AG09319 (cell line): ENCODE results near the gene FUOM.

ENCODE experiments used
- DNase-seq: peaks from one replicate; pipeline ENCODE4 v3.0.0-alpha.2; 2010; ENCODE audit warnings: low read depth; ENCODE audit errors: extremely low read depth
- TF ChIP-seq, protein P1 (sequence below): IDR thresholded peaks from 2 replicates; pipeline ENCODE4 v1.5.1; 2011; ENCODE audit warnings: low read depth, mild to moderate bottlenecking, inconsistent platforms, low read length, moderate library complexity

The FUOM gene

DNA sequence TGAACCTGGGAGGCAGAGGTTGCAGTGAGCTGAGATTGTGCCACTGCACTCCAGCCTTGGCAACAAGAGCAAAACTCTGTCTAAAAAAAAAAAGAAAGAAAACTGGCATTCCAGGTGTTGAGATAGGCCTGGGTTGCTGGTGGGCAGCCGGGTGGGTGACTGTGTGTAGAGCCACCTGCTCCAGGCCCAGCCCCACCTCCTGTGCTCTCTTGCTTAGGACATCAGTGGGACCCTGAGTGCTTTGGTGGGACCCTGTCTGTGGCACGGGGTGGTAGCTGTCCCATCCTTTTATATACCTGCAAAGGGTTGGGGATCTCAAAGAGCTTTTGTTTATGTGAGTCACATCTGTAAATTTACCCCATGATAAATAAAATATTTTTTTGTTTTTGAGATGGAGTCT is 27.4 kb upstream of the FUOM start:
- TF ChIP-seq, protein P1, sequence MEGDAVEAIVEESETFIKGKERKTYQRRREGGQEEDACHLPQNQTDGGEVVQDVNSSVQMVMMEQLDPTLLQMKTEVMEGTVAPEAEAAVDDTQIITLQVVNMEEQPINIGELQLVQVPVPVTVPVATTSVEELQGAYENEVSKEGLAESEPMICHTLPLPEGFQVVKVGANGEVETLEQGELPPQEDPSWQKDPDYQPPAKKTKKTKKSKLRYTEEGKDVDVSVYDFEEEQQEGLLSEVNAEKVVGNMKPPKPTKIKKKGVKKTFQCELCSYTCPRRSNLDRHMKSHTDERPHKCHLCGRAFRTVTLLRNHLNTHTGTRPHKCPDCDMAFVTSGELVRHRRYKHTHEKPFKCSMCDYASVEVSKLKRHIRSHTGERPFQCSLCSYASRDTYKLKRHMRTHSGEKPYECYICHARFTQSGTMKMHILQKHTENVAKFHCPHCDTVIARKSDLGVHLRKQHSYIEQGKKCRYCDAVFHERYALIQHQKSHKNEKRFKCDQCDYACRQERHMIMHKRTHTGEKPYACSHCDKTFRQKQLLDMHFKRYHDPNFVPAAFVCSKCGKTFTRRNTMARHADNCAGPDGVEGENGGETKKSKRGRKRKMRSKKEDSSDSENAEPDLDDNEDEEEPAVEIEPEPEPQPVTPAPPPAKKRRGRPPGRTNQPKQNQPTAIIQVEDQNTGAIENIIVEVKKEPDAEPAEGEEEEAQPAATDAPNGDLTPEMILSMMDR = no peak
- DNase-seq = no peak

DNA sequence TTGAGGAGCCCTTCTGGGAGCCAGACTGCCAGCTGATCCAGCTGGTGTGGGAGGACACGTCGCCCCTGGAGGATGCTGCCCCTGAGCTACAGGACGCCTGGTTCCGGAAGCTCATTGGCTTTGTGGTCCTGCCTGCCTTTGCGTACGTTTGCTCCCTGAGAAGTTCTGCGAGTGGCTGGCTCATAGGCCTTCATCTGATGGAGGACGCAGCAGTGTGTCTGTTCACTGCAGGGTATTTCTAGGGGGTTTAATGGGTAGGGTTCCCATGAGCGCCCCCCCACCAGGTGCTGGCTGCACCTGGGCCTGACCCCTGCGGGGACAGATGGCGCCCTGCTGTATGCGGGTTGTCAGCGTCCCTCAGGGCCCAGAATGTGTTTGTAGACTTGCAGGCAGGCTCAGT is 26.3 kb upstream of the FUOM start:
- TF ChIP-seq, protein P1 = no peak
- no peak for DNase-seq

DNA sequence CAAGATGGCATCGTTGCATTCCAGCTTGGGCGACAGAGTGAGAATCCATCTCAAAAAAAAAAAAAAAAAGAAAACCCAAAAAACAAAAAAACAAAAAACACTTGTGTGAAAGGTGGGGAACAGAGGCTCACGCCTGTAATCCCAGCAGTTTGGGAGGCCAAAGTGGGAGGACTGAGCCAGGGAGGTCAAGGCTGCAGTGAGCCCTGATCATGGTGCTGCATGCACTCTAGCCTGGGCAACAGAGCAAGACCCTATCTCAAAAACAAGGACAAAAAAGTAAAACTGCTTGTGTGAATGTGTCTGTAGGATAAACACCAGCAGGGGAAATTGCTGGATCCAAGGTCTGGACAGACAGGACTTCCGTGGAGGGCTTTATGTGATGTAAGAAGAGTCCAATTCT is 25.7 kb upstream of the FUOM start:
- DNase-seq = no peak
- TF ChIP-seq, protein P1 = no peak

DNA sequence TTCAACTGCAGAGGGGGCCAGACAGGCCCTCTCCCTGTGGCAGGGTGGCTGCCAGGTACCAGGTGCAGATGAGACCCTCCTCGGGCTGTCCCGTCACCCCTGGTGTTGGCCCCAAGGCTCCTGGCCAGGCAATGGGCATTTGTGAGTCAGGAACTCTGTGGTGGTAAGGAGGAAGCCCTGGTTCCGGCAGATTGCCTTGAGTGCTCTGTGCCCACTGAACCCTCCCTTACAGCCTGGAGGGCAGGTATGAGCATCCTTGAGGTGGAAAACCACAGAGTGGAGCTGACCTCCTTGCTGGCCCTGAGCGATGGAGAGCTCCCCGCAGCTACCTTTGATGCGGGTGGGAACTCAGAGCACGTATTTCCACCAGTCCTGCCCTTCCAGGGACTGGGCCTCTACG is 23.2 kb upstream of the FUOM start:
- TF ChIP-seq, protein P1 = no peak
- no peak for DNase-seq

DNA sequence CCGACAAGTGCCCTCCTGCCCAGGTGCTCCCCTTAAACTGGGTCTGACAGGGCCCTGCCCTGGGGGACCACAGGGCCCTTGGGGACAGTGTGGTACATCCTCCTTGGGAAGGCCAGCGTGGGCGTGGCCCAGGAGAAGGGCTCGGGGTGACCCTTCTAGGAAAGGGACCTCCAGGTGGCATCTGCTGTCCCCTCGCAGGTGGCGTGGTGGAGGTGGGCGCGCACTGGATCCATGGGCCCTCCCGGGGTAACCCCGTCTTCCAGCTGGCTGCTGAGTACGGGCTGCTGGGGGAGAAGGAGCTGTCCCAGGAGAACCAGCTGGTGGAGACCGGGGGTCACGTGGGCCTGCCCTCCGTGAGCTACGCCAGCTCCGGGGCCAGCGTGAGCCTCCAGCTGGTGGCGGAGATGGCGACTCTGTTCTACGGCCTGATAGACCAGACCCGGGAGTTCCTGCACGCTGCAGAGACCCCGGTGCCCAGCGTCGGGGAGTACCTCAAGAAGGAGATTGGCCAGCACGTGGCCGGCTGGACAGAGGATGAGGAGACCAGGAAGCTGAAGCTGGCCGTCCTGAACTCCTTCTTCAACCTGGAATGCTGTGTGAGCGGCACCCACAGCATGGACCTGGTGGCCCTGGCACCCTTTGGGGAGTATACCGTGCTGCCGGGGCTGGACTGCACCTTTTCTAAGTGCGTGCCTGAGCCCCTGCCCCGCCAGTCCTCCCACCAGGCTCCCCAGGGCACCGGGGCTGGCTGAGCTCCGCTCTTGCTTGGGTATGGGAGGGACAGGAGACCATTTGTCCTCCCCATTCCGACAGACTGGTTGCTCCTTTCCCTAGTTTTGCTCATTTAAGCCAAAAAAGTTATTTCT is 22.2 kb upstream of the FUOM start:
- no peak for DNase-seq
- TF ChIP-seq, protein P1 = no peak

DNA sequence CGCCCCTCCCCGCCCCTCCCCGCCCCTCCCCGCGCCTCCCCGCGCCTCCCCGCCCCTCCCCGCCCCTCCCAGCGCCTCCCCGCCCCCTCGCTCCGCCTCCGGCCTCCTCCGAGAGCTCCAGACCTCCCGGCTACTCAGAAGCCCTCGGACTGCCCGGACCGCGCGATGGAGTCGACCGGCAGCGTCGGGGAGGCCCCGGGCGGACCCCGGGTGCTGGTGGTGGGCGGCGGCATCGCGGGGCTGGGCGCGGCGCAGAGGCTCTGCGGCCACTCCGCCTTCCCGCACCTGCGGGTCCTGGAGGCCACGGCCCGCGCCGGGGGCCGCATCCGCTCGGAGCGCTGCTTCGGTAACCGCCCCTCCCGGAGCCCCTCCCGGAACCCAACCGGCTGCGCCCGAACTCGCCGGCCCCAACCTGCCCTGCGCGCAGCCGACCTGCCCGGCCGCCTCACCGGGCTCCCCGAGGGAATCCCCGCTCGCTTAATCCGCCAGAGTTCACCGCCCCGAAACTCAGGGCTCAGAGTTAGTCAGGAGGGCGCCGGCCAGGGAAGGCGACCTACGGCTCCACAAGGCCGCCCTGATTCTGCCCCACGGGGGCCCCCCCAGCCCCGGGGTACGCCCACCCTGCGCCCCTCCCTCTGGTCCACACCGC is 21.5 kb upstream of the FUOM start, which contains the start of gene PAOX:
Gene PAOX (plus strand): TSS at position 111 of the 649 bp plus-strand sequence. CDS start 55 bp downstream, at position 166.
- TF ChIP-seq, protein P1 = no peak
- DNase-seq = no peak
